ENCODE data around the gene RBPJL. TPM values are rescaled to one million over a fixed set of nuclear protein-coding genes. Genes with fewer than 3 reads are reported as not detected.

The RBPJL gene
- total and polyA plus RNA-seq, 8 donors: 169 to 1,575 (median 454) TPM

- FAIRE-seq (no peak), DNase-seq (peak in 4 of 6 donors; percentile 64 to 77 (median 68)), ATAC-seq (peak; percentile 35 to 79 (median 62))
- Histone ChIP-seq H3K9me3 (no peaks in the 10 kb centered on the region), H3K27ac (peak overlapping the region in 2 of 4 donors; percentile 29 to 34), H3K36me3 (peaks cover 0 to 28% (median 0%) of the 10 kb centered on the region in 3 donors), H3K4me3 (no peak overlapping the region), H3K27me3 (no peaks in the 10 kb centered on the region), H3K4me1 (peaks cover 0 to 11% (median 0%) of the 10 kb centered on the region in 3 donors)
- peak in 2 of 4 donors; percentile 16 for TF ChIP-seq CTCF (IDR thresholded peaks at IDR 0.05)
- intact Hi-C loops (cut with DNase I): no loop called here
- 23 to 30% methylated on average over 7 of the region's 7 CpGs for WGBS, 2 donors
Measured at GRCh38 chr20:45322952-45323383, 16.3 kb downstream of the RBPJL start.

GRCh38 chr20:45323731-45324130, 17.1 kb downstream of the RBPJL start:
- H3K4me1 ChIP-seq: peaks cover 0 to 11% (median 0%) of the 10 kb centered on the region in 3 donors
- no peaks in the 10 kb centered on the region for H3K9me3 ChIP-seq
- intact Hi-C loops (cut with DNase I): no loop called here
- peaks cover 0 to 33% (median 0%) of the 10 kb centered on the region in 3 donors for H3K36me3 ChIP-seq
- TF ChIP-seq CTCF (IDR thresholded peaks at IDR 0.05): no peak
- H3K27me3 ChIP-seq: no peaks in the 10 kb centered on the region
- ATAC-seq (peak in 2 of 4 donors; percentile 10 to 19), DNase-seq (no peak), FAIRE-seq (no peak)
- peak overlapping the region in 2 of 4 donors; percentile 29 to 44 for H3K27ac ChIP-seq
- H3K4me3 ChIP-seq: no peak overlapping the region

- intact Hi-C loops (cut with DNase I): no loop called here
- Histone ChIP-seq H3K4me3 (no peak overlapping the region), H3K36me3 (peaks cover 0 to 48% (median 3%) of the 10 kb centered on the region in 3 donors), H3K27me3 (no peaks in the 10 kb centered on the region), H3K27ac (no peak overlapping the region), H3K9me3 (no peaks in the 10 kb centered on the region), H3K4me1 (peaks cover 0 to 24% (median 11%) of the 10 kb centered on the region in 3 donors)
- TF ChIP-seq CTCF (IDR thresholded peaks at IDR 0.05): no peak
- FAIRE-seq (no peak), DNase-seq (no peak), ATAC-seq (no peak)
- WGBS, 2 donors: 60 to 67% methylated on average over 6 of the region's 6 CpGs
Measured at GRCh38 chr20:45325371-45325770, 18.7 kb downstream of the RBPJL start.

- ATAC-seq: no peak
- no peak for FAIRE-seq
- WGBS, 2 donors: 81 to 86% methylated on average over 4 of the region's 4 CpGs
- no peaks in the 10 kb centered on the region for H3K9me3 ChIP-seq
- no peaks in the 10 kb centered on the region for H3K27me3 ChIP-seq
- no peak overlapping the region for H3K4me3 ChIP-seq
- peaks cover 0 to 25% (median 12%) of the 10 kb centered on the region in 3 donors for H3K4me1 ChIP-seq
- no peak for TF ChIP-seq CTCF (IDR thresholded peaks at IDR 0.05)
- intact Hi-C loops (cut with DNase I): no loop called here
- peak in 1 of 6 donors; percentile 18 for DNase-seq
- H3K36me3 ChIP-seq: peaks cover 0 to 79% (median 17%) of the 10 kb centered on the region in 3 donors
- peak overlapping the region in 1 of 4 donors; percentile 50 for H3K27ac ChIP-seq
Measured at GRCh38 chr20:45328451-45328850, 21.8 kb downstream of the RBPJL start.

Data from pancreas (tissue), 10 donors.